IPS-11a (cell line): ENCODE results near the gene PICALM.

ENCODE experiments used
- H3K4me3 ChIP-seq: one replicate; pipeline ENCODE4 v1.5.1; 2013; ENCODE audit warnings: low read depth, low read length, control low read depth

The PICALM gene

GRCh38 chr11:86052693-86053641 lies 15.9 kb downstream of the PICALM start:
- no peak overlapping the region for H3K4me3 ChIP-seq

DNA sequence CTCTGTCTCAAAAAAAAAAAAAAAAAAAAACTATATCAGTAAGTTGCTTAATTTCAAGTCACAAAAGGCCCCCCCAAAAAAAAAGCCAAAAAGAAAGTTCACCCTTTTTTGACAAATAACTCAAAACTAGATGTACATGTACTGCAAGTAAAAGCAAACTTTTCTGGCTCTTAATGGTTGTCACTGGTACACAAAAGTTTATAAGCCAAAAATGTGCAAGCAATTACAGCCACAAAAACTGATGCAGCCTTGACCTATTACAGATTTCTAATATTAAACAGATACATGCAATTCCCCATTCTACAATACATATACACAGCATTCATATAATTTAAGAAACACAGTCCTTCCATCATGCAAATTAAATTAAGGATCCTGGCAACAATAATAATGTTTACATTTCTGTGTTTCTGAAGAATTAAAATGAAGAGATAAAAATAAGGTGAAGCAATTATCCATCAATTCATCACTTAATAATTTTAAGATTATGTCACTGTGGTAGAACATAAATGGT lies 18.6 kb downstream of the PICALM start:
- no peak overlapping the region for H3K4me3 ChIP-seq

DNA sequence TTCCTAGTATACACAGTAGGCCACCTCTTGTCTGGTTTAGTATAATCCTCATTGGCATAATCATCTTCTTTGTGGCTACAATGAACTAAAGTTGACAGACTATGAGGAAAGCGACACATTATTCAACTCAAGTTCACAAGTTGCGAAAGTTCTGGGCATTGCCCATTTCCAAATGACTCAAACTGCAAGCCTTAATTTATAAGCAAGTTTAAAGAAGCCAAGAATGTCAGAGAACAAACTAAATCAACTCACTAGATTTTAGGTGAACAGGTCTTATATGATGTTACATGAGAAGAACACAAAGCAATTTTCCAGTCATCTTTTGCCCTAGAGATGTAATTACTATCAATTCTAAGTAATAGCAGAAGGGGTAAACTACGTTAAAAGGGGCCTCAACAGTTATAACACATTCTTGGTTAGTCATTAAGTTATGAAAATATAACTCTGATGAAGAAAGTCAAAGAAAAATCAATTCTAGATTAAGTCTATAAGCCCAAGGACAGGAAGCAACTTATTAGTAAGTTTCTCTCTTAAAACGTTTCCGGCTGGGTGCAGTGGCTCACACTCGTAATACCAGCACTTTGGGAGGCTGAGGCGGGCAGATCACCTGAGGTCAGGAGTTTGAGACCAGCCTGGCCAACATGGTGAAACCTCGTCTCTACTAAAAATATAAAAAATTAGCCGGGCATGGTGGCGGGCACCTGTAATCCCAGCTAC lies 21.5 kb downstream of the PICALM start:
- H3K4me3 ChIP-seq, result no peak overlapping the region

DNA sequence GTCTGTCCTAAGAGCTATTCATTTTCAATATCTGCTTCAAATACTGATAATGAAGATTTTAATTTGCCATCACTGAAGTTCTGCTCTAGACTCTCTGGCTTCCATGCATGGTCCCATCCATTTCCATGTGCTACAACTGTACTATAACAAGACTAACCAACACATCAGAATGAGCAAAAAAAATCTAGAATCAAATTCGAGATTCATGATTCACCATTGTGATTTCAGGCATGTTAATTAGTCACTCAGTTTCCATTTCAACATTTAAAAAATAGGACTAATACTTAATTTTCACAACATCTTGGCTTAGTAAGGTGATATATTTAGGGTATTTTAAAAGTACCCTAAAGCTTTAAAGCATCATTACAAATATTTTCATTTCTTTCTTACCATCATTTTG lies 22.8 kb downstream of the PICALM start:
- H3K4me3 ChIP-seq, result no peak overlapping the region

GRCh38 chr11:86043765-86044503 lies 24.9 kb downstream of the PICALM start:
- H3K4me3 ChIP-seq, result no peak overlapping the region

DNA sequence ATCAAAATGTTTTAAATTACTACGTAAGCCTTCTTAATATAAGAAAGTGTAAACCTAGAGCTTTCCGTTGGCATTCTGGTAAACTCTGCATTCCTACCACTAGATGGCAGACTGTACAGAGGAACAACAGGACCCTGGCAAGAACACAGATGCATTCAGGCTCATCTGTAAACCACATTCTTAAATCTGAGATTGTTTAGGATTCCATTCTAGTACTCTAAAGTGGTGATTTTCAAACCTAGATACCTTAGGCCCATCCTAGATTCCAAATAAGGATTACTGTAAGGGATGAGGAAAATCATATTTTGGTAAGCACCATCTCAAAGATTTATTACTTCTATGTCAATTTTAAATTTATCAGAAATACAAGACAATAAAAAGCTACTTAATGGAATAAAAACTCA lies 26.9 kb downstream of the PICALM start:
- no peak overlapping the region for H3K4me3 ChIP-seq

DNA sequence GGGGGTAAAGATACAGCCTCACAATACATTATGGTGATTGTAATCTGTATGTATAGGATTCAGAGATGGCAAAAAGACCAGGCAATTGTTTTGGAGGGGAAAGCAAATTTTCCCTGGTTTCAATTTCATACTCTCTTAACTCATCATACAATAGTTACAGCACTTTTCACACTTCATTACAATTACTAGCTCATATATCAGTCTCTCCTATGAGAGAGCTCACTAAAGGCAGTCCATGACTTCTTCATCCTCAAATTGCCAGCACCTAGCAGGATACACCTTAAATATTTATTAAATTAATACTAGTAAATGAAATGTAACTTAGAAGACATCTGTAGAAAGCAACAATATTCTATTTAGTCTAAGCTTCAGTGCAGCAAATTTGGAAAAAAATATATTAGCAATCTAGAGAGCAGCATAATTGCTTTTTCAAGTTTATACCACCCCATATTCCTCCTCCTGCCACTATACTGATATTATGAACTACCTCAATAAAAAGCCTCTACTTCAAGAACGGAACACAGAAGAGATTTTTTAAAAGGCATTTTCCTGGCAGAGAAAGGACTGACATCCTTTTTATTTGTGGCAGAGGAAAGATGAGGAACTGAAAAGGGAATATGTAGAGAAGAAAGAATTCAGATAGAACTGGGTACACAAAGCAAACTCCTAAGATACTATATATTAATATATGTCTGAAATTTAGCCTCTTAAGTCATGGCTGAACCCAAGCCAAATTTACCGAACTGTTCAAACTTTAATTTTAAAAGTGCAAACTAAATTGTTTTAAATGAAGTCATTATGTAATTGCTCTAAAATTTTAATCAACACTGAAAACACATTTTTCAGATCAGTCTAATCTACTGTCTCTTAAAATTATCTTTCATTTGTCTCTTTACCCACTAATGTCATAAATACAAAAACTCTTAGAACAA lies 27.7 kb downstream of the PICALM start:
- H3K4me3 ChIP-seq, result no peak overlapping the region

- H3K4me3 ChIP-seq, result no peak overlapping the region
These were observed 29.8 kb downstream of the PICALM start for GRCh38 chr11:86039094-86039493.

GRCh38 chr11:86037743-86038142 lies 31.1 kb downstream of the PICALM start:
- H3K4me3 ChIP-seq, result no peak overlapping the region

DNA sequence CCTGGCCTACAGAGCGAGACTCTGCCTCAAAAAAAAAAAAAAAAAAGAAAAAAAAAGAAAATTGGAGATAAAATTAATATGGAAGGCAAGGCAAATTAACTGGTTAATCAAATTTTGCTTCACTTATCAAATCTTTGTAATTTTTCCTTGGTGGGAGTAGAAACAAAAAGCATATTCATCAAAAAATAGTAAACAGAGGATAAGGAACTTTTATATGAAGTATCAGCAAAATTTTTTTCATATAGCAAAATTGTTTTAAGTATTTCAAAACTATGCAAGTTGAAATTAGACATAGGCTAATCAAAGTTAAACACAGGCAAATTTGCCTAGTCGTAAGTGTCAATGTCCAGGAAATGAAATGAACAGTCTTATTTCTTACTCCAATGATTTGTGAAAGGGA lies 33.0 kb downstream of the PICALM start:
- no peak overlapping the region for H3K4me3 ChIP-seq

- H3K4me3 ChIP-seq, result no peak overlapping the region
These were observed 33.7 kb downstream of the PICALM start for GRCh38 chr11:86035164-86035563.

DNA sequence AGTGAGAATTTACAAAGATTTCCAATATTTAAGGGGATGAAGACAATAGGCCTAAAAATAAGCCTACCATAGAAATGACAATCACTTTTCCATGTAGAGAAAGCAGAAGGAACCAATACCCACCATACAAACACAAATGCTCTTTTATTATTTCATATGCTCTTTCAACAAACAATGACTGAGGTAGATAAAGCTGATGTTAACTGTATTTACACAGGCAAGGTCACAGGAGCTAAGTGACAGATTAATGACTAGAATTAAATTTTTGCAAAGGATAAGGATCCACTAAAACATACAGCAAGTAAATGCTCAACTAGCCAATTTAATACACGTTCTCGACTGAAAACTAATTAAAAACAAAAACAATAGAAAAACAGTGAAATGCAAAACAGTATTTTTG lies 34.2 kb downstream of the PICALM start:
- no peak overlapping the region for H3K4me3 ChIP-seq

- H3K4me3 ChIP-seq, result no peak overlapping the region
These were observed 47.5 kb downstream of the PICALM start for GRCh38 chr11:86021377-86021776.

- H3K4me3 ChIP-seq, result no peak overlapping the region
These were observed 50.6 kb downstream of the PICALM start for GRCh38 chr11:86018249-86018648.

GRCh38 chr11:86016451-86016850 lies 52.4 kb downstream of the PICALM start:
- no peak overlapping the region for H3K4me3 ChIP-seq

DNA sequence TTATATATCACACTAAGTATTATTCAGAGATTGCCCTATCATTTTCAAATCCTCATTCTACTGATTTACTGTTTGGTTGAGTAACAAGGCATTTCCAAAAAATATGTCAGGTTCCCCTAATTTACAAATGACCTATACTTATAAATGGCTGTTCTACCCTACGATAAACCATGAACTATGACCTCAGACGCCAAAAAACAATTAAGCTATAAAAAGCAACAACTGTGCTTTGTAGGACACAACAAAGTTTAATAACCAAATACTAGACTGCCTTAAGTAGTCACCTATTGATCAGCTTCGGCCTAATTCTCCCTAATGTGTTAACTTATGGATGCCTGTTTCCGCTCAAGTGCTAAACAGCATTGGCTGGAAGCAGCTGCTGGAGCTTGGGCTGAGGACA lies 53.2 kb downstream of the PICALM start:
- H3K4me3 ChIP-seq, result no peak overlapping the region

DNA sequence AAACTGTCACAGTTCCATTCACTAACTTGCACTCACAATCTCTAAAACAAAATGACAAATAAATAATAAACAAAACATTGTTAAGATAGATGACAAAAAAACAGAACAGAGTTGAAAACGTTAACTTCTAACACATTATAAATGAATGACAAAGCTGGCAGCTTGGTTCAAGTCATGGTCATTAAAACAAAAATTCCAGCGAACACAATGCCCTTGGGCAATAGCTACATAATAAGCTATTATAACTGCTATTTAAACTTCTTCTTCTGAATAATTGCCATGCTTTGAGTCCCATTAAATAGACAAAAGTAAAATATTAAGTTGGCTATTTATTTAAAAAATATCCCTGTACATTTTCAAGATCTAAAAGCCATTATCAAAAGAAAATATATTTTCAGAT lies 54.7 kb downstream of the PICALM start:
- no peak overlapping the region for H3K4me3 ChIP-seq

DNA sequence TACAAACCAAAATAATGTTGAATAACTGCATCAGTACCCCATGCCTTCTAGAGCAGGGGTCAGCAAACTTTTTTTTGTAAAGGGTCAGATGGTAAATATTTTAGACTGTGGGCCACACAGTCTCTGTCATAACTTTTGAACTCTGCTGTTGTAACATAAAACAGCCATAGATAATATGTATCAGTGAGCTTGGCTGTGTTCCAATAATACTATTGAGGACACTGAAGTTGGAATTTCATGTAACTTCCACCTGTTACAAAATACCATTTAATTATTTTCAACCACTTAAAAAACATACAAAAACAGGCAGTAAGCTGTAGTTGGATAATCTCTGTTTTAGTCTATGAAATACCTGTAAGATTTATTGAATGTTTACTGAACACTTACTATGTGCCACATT lies 55.2 kb downstream of the PICALM start:
- no peak overlapping the region for H3K4me3 ChIP-seq

DNA sequence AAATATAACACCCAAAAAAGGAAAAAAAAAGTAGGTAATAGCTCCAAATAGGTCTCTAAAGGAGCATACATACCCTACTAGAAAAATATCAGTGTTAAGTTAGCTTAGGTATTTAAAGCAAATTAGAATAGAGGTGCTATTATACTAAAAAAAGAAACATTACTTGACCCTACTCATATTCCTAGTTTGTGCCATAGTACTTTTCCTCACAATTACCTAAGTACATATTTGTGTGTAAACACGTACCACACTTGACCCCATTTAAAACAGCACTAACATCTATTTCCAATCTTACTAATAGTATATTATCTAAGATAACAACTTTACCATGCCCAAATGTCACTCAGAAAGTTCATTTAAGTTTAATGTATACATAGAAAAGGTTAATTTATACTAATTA lies 57.7 kb downstream of the PICALM start:
- H3K4me3 ChIP-seq, result no peak overlapping the region

GRCh38 chr11:86003654-86004053 lies 65.2 kb downstream of the PICALM start:
- H3K4me3 ChIP-seq, result no peak overlapping the region
